Ovary (tissue), 9 donors: ENCODE measurements around the gene AFAP1L2. TPM values are rescaled to one million over a fixed set of nuclear protein-coding genes. Genes with fewer than 3 reads are reported as not detected.

Experiments used
- DNase-seq, 5 donors: peaks; one replicate each; pipeline ENCODE4 v3.0.0-alpha.2; 2019 to 2020
- H3K27ac ChIP-seq, 2 donors: fragments of 200-600 bp; one replicate each; pipeline versions ENCODE4 v1.5.1 to v1.8.0; 2019 to 2022
- H3K27me3 ChIP-seq: fragments of 200-600 bp; one replicate; pipeline ENCODE4 v1.8.0; 2022
- H3K36me3 ChIP-seq: fragments of 200-600 bp; sonication (generic); one replicate; pipeline ENCODE4 v1.5.1; 2019
- H3K4me1 ChIP-seq: one replicate; pipeline ENCODE4 v1.8.1; 2013; ENCODE audit warnings: mild to moderate bottlenecking, moderate library complexity; ENCODE audit not compliant: insufficient read depth
- H3K4me3 ChIP-seq: fragments of 200-600 bp; sonication (generic); one replicate; pipeline ENCODE4 v1.5.1; 2017
- H3K9me3 ChIP-seq, 2 donors: fragments of 200-600 bp in 1 of 2; sonication (generic) in 1 of 2; one replicate each; pipeline versions ENCODE4 v1.5.1 to v1.8.1; 2013 to 2019; ENCODE audit warnings: mild to moderate bottlenecking in 1 of 2, moderate library complexity in 1 of 2
- EP300 ChIP-seq: sonication (generic); formaldehyde crosslinking; IDR thresholded peaks from one replicate; pipeline ENCODE4 v1.6.1; 2017; ENCODE audit warnings: antibody characterized with exemption
- POLR2A ChIP-seq: fragments of 450-650 bp; IDR thresholded peaks from one replicate; pipeline ENCODE4 v1.6.1; 2017; ENCODE audit warnings: antibody characterized with exemption, mild to moderate bottlenecking, moderate library complexity
- WGBS, 3 donors: extraction: QIAGEN DNeasy Blood & Tissue Kit in 1 of 3; methylation state at CpG; one replicate each; pipeline versions ENCODE4 v1.1.5 to v1.1.7; 2013 to 2017; 5-methylcytosine and 5-hydroxymethylcytosine counted together
- intact Hi-C, 4 donors: fragments of 100-400 bp; cut with DNase I; formaldehyde crosslinking; loops; one replicate each; pipeline versions ENCODE4 v1.11.0 to v1.15.1; 2022 to 2023
- polyA plus RNA-seq, 2 donors: library from polyadenylated mRNA; stranded (reverse); fragments of 200-250 nt in 1 of 2; fragments of 350-450 nt in 1 of 2; fragmentation: Illumina TruSeq in 1 of 2; extraction: RNeasy Lipid Tissue Mini Kit (QIAGEN cat#74804) in 1 of 2; gene quantifications; one replicate each; pipeline ENCODE4 v1.2.3, GENCODE V29; 2013 to 2014
- total RNA-seq, 7 donors: library from RNA; depleted of rRNA in 2 of 7; stranded (reverse); fragments of >200 nt in 2 of 7; fragmentation: NEBNext Ultra II Directional in 3 of 7; extraction: Animal tissue kit (Norgen Biotek cat#: 25700) in 3 of 7; gene quantifications; one replicate each; pipeline versions ENCODE4 v1.1.0 to v1.2.4, GENCODE V29; 2016 to 2023
- TF ChIP-seq, protein P1 (sequence below), 3 donors: fragments of 450-650 bp in 2 of 3; fragments of 200-600 bp in 1 of 3; IDR thresholded peaks; one replicate each; pipeline versions ENCODE4 v1.5.1 to v1.8.0; 2016 to 2022; ENCODE audit warnings: antibody characterized with exemption in 3 of 3, mild to moderate bottlenecking in 1 of 3
- donor health status: DM: no; HTN: no; CAD: no; lungs with moderate emphysema.
- donor health status: DM: no; HTN: no; CAD: no.
- donor health status: Bipolar disorder and iron deficiency.
- donor health status: DM: yes; HTN: yes; CAD: no.
- donor health status: DM: no; HTN: no; CAD: no.
- donor health status: DM: yes; HTN: yes; CAD: no.

The AFAP1L2 gene
- total and polyA plus RNA-seq, 9 donors, result 9.8 to 53.7 (median 23.3) TPM

DNA sequence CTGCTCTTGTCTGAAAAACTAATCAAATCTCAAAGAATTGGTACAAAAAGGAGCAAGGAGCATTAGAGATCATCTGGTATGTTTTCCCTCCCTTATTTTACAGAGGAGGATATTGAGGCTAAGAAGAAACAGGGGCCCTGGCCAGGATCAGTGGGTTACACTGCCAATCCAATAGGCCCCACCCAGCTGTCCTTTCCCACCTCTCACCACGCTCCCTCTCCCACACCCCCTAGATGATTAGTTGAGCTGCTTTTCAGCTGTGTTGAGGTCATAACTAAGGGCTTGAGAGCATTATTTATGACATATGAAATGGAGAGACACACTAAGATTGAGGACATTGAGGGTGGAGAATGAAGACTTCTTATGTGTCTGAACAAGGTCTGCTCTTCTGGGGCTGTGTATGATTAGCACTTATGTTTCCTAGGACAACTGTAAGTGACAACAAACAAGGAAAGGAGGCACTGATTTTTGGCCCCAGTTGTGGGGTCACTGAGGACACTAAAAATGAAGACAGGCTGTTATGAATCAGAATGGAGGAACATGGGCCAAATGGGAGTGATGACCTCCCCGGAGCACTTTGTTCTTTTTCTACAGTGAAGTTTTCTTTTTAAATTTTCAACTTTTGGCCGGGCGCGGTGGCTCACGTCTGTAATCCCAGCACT is 138.8 kb downstream of the AFAP1L2 start:
- Histone ChIP-seq H3K4me3 (no peak overlapping the region), H3K27ac (no peak overlapping the region), H3K36me3 (no peaks in the 10 kb centered on the region), H3K4me1 (no peaks in the 10 kb centered on the region), H3K9me3 (no peaks in the 10 kb centered on the region), H3K27me3 (no peaks in the 10 kb centered on the region)
- intact Hi-C loops, result loop anchor here in 1 of 4 donors (10.0 kb wide), 1 partner anchor 91 kb away; the partner anchor contains the start of genes CCDC186 and TDRD1
- no peak for TF ChIP-seq POLR2A
- TF ChIP-seq, protein P1, sequence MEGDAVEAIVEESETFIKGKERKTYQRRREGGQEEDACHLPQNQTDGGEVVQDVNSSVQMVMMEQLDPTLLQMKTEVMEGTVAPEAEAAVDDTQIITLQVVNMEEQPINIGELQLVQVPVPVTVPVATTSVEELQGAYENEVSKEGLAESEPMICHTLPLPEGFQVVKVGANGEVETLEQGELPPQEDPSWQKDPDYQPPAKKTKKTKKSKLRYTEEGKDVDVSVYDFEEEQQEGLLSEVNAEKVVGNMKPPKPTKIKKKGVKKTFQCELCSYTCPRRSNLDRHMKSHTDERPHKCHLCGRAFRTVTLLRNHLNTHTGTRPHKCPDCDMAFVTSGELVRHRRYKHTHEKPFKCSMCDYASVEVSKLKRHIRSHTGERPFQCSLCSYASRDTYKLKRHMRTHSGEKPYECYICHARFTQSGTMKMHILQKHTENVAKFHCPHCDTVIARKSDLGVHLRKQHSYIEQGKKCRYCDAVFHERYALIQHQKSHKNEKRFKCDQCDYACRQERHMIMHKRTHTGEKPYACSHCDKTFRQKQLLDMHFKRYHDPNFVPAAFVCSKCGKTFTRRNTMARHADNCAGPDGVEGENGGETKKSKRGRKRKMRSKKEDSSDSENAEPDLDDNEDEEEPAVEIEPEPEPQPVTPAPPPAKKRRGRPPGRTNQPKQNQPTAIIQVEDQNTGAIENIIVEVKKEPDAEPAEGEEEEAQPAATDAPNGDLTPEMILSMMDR (IDR thresholded peaks at IDR 0.05), result no peak
- no peak for TF ChIP-seq EP300
- 32 to 39% (median 35%) methylated on average over 6 of the region's 6 CpGs for WGBS, 3 donors
- DNase-seq, result peak in 2 of 5 donors; percentile 38 to 62

DNA sequence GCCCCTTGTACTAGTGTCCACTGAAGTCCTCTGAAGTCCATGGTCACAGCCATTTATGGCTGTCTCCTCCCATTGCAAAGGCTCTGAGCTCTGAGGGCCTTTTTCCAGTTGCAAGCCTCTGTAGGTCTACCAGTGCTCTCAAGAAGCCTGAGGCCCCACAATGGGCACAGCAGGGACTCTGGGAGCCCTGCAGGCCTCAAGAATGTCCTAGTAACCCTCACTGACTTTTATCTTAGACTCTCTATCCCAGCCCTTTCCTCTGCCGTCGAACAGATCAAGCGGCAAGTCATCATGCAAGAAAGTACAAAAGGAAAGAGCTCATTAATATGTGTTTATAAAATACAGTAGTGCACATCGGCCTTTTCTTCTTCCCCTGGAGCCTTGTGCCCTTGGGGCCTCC is 141.8 kb downstream of the AFAP1L2 start:
- H3K4me1 ChIP-seq, result peaks cover 4% of the 10 kb centered on the region
- DNase-seq, result no peak
- H3K27me3 ChIP-seq, result no peaks in the 10 kb centered on the region
- WGBS, 3 donors, result 70 to 80% (median 75%) methylated on average over 4 of the region's 4 CpGs
- no peaks in the 10 kb centered on the region for H3K36me3 ChIP-seq
- H3K27ac ChIP-seq, result no peak overlapping the region
- intact Hi-C loops, result loop anchor here in 1 of 4 donors (10.0 kb wide), 1 partner anchor 88 kb away; the partner anchor contains the start of genes CCDC186 and TDRD1
- H3K4me3 ChIP-seq, result no peak overlapping the region
- no peaks in the 10 kb centered on the region for H3K9me3 ChIP-seq
- no peak for TF ChIP-seq EP300
- TF ChIP-seq, protein P1 (IDR thresholded peaks at IDR 0.05), result no peak
- no peak for TF ChIP-seq POLR2A

DNA sequence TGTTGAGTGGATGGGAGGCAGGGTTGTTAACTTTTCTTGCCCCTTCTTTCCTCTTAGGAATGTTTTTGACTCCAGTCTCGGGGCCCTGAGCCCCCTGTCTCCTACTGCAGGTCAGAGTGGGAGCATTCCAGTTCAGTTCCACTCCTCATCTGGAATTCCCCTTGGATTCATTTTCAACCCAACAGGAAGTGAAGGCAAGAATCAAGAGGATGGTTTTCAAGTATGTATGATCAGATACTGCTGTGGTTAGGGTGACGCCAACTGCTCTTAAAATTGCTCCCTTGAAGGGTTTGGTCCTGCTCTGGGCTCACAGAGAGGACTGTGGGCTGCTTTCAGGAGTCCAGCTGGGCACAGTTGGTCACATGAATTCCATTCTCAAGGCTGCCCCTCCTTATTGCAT is 143.2 kb downstream of the AFAP1L2 start:
- no peaks in the 10 kb centered on the region for H3K36me3 ChIP-seq
- intact Hi-C loops, result loop anchor here in 1 of 4 donors (10.0 kb wide), 1 partner anchor 86 kb away; the partner anchor contains the start of genes CCDC186 and TDRD1
- peaks cover 4% of the 10 kb centered on the region for H3K4me1 ChIP-seq
- no peaks in the 10 kb centered on the region for H3K9me3 ChIP-seq
- H3K4me3 ChIP-seq, result no peak overlapping the region
- no peak for DNase-seq
- no peak overlapping the region for H3K27ac ChIP-seq
- no peaks in the 10 kb centered on the region for H3K27me3 ChIP-seq
- TF ChIP-seq, protein P1 (IDR thresholded peaks at IDR 0.05), result no peak
- TF ChIP-seq EP300 (no peak), POLR2A (no peak)
- 64 to 77% (median 66%) methylated on average over 2 of the region's 2 CpGs for WGBS, 3 donors

DNA sequence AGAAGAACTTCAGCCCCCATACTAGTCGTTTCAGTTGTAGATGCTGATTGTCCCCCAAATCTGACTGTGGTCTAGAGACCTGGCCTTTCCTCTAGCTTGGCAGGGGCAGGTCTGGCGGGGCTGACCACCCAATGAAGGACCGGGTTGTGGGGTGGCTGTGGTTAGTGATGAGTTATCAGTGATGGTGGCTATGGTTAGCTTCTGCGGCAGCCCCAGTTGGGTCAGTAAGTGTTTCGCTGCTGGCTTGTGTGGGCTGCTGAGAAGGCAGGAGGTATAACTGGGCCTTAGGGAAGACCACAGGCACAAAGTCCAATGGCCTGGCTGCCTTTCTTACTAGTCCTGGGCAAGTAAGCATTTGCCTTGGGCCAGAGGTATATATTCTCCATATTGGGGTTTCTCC is 143.9 kb downstream of the AFAP1L2 start:
- Histone ChIP-seq H3K27ac (no peak overlapping the region), H3K4me3 (no peak overlapping the region), H3K9me3 (no peaks in the 10 kb centered on the region), H3K36me3 (no peaks in the 10 kb centered on the region), H3K4me1 (peaks cover 4% of the 10 kb centered on the region), H3K27me3 (no peaks in the 10 kb centered on the region)
- DNase-seq, result no peak
- intact Hi-C loops, result loop anchor here in 1 of 4 donors (10.0 kb wide), 1 partner anchor 86 kb away; the partner anchor contains the start of genes CCDC186 and TDRD1
- TF ChIP-seq, protein P1 (IDR thresholded peaks at IDR 0.05), result no peak
- TF ChIP-seq POLR2A (no peak), EP300 (no peak)
- WGBS, 3 donors, result 86 to 94% (median 91%) methylated on average over 5 of the region's 5 CpGs
